HG03575 (cell line): ENCODE measurements around the gene BANF2.
"Not testable (repeated sequence)": the region's sequence is repeated elsewhere in the genome, so short reads cannot be mapped to it uniquely, and the experiment has no call there.

Experiments used
- ATAC-seq: cut with Tn5 transposase; IDR thresholded peaks from one replicate; pipeline ENCODE4 v1.9.1; 2021; ENCODE audit not compliant: unreplicated experiment, insufficient number of reproducible peaks, low FRiP score; ENCODE audit errors: extremely low read depth

The BANF2 gene

DNA sequence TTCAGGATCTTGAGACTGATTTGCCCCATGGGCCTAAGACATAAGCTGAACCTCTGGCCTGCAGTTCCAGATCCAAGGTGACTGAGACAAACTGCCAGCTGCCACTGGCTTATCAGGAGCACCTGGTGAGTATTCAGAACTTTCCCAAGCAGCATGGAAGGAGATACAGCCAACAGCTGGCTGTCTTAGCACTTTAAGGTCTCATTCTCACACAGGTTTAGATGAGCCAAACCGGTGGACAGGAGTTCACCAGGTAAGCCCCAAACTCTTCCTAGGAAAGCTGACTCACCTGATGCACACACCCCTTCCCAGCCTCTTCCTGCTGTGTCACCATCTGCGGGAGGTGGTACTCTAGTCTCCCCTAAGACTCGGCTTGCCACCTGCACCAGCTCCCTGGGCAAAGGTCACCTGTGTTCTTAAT is at the start of gene BANF2:
BANF2 (plus strand) TSS at position 36 of the 421 bp plus-strand sequence. CDS start 25,060 bp downstream, outside the sequence.
- no peak for ATAC-seq

DNA sequence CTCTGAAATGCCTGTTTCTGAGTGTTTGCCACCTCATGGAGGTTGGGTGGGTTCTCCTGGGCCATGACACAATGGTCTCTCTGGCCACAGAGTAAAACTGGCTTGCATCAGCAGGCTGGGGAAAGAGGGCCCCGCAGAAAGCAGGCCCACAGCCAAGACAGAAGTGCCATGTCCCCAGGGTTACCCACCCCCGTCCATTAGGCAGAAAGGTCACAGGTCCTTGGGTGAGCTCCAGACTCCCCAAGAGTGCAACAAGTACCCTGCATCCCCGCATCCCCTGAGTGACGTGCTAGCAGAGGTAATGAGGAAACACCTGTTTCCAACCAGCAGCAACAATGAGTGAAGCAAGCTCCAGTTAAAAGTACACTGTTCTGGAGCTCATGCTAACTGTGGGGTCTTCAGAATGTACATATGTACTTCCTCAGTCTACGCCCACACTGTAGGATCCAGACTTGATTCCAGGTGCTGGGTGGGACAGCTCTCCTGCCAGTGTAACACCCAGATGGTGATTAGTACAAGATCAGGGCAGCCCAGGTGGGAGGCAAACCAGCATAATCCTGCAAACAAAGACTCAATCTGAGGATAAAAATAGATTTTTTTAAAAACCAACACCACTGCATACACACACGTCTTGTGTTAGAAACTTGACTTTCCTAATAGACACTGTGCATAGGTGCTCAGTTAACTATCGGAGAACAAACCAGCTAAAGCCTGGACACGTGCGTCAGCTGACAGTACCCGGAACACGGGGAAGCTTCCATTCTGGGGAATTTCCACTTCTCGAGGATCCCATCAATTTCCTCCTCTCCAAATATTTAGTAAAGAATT is 49.3 kb upstream of the BANF2 start:
- no peak for ATAC-seq

DNA sequence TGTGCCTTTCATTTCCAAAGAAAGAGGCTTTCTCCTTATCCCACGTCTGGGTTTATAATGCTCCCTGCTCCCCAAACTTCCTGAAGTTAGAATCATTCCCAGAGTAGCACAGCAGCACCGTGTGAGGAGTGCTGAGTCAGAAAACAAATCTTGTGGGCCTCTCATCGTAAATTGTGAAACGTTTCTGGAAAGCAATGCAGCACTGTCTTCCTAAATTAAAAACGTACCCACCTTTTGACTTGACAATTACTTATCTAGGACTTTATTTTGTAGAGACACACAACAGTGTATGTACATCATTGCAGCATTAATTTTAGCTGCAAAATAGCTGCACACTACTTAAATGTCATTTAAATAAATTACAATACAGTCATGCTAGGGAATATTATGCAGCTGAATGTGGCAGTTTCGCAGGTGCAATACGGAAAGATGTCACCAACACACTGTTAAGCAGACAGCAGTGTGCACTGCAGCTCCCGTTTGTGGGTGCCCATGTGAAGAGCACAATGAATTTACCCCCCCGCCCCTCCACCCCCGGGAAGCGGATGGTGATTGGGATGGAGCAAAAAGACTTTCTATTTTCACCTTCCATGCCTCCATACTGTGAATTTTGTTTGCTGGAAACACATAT is 48.5 kb upstream of the BANF2 start:
- no peak for ATAC-seq

DNA sequence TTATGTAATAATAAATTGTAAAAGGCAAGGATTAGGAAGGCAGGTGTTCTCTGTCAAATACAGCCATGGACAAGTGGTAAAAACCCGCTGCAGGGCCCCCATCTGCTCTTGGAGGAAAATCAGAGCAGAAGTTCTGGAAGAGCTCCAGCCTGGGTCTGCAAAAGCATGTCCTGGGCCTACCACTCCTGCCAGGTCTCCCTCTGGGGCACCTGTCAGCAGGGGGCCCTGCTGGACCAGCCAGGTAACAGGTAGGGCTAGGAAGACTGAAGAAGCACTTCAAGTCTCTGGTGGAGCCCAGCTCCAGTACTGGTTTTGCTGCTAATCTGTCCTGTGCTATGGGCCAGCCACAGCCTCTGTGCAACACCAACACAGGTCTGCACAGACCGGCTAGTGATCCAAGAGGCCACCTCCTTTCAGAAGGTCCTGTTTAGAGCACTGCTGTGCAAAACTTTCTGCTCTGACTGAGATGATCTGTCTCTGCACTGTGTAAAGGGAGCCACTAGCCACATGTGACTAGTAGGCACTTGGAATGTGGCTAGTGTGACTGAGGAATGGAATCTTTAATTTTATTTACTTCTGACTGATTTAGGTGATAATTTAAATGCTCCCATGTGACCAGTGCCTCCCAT is 47.9 kb upstream of the BANF2 start:
- ATAC-seq: no peak

DNA sequence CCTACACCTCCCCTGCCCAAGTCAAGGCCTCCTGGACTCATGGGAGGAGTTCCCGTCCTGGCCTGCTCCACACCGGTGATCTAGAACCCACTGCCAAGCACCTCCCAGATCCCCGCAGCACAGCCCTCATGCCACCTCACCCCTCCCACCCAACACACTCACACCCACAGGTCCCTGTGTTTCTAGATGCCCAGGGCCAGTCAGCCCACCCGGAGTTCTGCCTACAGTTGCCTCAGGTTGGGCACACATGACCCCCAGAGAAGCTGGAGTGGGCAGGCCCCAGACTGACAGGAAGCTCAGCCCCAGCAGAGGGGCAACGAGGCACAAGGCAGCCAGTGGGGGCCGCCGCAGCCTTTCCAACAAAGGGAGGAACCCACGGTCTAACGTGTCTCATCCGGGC is 47.4 kb upstream of the BANF2 start:
- ATAC-seq: no peak

DNA sequence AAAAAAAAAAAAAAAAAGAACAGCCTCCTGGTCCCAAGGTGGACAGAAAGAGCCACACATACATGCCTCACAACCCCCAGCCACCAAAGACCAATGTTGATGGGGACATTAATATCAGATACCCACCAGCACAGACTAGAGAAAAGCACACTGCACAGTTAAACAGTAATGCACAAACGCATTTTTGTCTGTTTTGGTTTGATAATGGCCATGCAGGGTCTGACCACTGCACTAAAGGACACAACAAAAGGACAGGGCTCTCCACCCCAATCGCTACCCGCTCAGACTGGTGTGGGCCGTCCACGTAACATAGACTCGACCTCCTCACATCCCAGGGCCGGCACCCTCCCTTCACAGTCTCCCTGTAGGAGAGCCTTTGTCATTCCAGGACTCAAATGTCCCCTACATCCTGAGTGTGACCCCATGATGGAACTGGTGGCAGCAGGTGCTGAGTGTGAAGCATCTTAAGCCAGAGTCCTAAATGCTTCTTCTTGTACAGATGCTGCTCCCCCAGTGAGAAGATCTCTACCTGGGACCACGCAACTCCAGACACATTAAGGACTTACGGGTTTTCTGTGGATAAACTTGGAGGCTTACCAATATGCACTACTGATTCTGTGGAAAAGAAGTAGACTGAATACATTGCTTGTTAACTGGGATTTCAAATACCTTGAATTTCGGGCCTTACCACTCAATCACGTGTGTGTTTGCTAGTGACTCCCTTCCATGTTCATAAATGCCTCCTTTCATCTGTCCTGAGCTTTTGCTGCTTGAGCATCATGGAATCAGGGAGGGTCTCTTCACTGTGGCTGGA is 45.7 kb upstream of the BANF2 start:
- no peak for ATAC-seq

DNA sequence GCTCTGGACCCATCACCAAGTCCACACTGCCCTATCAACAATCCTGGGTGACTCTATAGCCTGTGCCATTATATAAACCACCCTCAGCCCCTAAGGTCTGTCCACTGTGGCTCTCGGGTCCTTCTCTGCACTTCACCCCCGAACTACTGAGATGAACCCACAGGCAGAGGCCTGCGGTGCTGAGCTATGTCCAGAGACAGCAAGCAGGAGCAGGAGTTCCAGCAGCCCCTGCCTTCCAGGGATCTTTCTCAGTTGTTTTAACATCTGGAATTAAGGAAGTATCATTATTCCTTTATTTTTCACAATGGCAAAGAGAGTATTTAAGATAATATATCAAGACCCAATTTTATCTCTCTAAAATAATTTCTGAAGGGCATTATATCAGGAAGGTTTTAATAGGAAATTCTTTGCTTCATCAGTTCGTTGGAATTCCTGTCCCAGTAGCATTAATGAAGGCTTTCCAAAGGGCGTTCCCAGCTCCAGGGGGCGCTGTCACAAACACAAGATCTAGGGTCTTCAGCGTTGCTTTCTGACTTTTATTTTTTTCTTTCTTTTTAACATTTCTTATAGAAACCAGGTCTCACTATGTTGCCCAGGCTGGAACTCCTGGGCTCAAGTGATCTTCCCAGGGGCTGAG is 45.0 kb upstream of the BANF2 start:
- no peak for ATAC-seq

DNA sequence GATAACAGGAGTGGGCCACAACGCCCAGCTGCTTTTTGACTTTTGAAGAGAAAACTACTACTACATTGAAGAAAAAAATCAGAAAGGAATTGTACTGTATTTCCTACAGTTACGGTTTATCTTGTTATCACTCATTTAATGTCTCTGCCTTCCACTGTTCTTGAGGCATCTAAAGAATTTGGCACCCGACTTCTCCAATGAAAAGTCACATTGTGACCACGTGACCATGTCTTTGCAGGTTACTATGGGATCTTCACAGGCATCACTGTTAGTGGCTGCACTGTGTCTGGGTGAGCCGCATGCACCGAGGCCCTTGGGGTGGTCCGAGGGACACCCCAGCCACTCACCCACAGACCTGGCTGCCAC is 44.5 kb upstream of the BANF2 start:
- no peak for ATAC-seq

DNA sequence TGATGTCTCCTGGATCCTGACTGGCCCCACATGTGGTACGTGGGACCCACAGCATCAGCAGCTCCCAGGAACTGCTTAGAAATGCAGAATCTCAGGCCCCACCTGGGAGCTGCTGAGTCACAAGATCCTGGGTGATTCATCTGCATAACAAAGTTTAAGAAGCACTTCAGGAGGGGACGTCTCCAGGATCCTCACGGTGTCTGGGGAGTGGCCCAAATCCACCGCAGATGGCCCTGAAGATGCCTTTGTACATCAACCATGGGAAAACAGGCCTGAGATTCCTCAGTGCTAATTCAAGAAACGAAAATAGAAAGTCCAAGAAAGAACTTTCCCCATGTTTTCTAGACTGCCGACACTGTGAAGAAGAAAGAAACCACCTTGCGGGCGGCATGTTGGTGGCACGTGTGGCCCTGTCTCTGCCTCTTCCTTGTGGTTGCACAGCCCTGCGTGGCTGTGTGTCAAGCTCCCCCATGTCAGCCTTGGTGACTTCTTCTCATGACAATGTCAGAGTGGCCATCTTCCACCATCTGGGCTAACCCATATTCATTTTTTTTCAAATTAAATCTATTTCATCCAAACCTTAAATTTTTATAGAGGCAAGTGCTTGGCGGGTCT is 43.8 kb upstream of the BANF2 start:
- ATAC-seq: no peak

DNA sequence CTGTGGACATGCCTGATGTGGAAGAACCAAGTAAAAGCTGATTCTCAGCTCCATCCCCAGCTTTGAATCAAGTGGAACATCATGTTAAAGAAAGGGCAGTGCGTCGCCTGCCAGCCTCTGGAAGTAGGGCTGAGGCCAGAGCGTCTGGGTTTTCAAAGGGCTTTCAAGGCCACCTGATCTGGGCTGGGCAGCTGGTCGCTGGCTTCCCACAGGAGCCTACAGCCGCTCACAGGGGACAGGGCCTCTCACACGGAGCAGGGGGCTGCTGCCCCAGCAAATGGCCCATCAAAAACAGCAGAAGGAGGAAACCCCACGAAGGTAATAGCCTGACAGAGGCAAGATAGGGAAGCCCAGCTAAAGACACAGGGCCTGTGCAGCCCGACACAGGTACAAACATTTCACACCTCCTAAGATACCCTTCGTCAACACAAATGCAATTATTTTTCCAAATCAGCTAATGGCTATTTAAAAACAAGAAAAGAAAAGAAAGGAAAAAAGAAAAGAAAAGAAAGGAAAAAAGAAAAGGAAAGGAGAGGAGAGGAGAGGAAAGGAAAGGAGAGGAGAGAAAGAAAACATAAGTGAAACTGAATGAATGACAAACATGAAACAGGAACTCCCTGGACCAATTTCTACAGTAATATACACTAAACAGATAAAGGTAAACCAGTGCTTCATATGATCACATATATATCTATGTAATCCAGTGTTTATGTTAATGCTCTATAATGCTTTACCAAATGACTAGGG is 42.5 kb upstream of the BANF2 start:
- ATAC-seq: no peak

DNA sequence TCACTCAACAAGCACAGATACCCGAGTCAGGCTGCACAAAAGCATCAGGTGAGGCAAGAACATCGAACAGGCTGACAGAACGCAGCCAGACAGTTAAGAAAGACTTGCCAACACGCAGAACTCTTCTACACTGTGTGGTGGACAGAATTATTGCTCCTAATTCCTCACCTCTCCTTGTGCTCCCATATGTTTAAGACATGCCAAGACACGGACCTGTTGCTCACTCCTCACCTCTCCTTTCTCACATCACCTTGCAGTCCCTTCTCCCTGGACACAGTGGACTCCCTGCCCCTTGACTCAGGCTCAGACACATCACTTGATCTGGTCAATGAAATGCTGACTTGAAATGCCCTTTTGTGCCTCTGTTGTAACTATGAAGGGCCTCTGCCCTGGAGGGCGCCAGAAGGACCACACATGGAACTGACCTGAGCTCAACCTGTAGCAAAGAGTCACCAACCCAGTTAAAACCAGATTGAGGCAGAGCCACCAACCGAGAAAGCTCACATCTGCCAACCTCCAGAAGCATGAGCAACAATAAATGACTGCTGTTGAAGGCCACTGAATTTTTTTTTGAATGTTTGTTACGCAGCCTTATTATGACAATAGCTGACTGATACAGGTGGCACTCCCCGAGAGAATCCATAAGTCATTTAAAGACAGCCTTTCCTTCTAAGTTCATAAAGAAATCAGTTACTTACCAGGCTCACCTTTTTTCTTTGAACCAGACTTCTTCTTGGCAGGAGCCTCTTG is 41.7 kb upstream of the BANF2 start:
- no peak for ATAC-seq

DNA sequence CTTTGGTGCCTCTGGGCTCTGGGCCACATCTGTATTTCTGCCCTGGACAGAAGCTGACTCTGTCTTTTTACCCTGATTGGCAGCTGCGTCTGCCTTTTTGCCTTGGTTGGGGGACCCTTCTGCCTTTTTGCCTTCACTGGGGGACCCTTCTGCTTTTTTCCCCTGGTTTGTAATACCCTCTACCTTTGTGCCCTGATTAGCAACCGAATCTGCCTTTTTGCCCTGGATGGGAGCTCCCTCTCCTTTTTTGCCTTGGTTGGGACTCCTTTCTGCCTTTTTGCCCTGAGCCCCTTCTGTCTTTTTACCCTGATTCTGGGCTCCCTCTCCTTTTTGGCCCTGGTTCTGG is 41.1 kb upstream of the BANF2 start:
- no peak for ATAC-seq

DNA sequence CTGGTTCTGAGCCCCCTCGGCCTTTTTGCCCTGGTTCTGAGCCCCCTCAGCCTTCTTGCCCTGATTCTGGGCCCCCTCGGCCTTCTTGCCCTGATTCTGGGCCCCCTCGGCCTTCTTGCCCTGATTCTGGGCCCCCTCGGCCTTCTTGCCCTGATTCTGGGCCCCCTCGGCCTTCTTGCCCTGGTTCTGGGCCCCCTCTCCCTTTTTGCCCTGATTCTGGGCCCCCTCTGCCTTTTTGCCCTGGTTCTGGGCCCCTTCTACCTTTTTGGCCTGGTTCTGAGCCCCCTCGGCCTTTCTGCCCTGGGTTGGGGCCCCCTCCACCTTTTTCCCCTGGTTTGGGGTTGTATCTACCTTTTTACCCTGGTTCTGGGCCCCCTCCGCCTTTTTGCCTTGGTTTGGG is 40.4 kb upstream of the BANF2 start:
- ATAC-seq: not testable (repeated sequence)

DNA sequence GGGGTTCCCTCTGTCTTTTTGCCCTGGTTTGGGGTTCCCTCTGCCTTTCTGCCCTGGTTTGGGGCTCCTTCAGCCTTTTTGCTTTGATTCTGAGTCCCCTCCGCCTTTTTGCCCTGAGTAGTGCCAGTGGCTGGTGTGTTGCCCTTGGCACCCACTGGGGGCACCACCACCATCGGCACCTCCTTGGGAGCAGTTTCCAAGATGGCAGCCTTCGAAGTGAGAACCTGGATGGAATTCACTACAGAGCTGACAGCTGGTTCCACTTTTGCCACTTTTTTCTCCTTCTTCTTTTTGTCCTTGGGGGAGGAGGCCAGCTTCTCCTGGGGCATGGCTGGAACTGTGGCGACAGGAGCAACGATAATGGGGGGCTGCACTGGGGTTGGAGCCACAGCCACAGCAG is 40.0 kb upstream of the BANF2 start:
- no peak for ATAC-seq

DNA sequence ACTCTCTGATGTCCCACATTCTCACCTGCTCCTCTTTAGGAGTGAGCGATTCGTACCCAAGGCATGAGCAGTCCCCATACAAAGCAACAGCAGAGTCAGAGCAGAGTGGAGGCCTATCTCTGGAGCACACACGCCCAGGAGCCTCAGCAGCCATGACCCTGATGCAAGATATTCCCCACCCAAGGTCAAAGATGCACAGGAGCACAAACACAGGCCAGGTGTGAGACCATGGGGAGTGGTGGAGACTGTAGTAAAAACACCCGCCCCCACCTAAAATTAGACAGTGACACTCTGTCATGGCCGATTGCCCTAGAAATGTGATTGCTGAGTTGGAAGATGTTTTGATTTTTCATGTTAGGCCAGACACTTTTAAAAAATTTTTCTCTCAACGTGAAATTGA is 39.1 kb upstream of the BANF2 start:
- ATAC-seq: no peak

DNA sequence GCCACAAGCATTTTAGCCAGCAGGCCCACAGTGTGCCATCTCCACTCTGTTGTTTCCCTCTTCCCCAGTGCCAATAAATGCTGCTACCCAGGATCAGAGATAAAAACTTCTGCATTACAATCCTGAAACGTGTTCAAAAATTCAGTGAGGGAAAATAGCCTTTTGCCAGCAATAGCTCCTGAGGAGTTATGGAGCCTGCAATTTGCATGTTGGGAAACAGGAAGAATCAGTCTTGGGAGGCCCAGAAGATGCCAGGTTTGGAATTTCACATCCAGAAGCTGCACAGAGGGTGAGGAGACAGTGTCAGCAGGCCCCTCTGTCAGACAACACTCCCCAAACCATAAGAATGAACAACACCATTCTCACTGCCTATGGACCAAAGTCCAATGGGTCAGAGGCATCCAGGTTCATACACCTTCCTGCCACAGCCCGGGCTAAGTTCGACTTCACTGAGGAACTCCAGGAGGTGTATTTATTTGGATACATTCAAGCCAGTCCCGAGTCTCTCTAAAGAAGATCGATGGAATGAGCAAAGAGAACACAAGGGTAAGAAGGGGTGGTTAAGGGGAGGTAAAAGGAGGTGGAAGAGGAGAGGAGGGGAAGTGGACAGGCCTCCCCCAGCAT is 38.5 kb upstream of the BANF2 start:
- ATAC-seq: no peak
